K562 (cell line): ENCODE results near the gene ELF2. TPM values are rescaled to one million over a fixed set of nuclear protein-coding genes. Genes with fewer than 3 reads are reported as not detected.

Experiments used
- ATAC-seq: fragments of 200-7000 bp; cut with Tn5 transposase; 3 replicates; pipeline ENCODE4 v1.9.1; 2020; ENCODE audit warnings: moderate library complexity
- BruUV-seq: library from RNA; stranded (reverse); fragments of 400-500 nt; replicated peaks from 2 replicates; lab custom pipeline; 2021; lab: Mats Ljungman, UMichigan
- CTCF ChIA-PET: fragments of 300-600 bp; formaldehyde crosslinking; extraction: SDS; loops from one replicate; lab custom pipeline; 2021; ENCODE audit warnings: low intra/inter-chr PET ratio; lab: Yijun Ruan, JAX
- POLR2A ChIA-PET: fragments of 300-600, 350-650 bp; sonication (Branson Sonifier 250); formaldehyde crosslinking; extraction: SDS; loops from one replicate; lab custom pipeline; 2021; ENCODE audit warnings: antibody characterized with exemption, inconsistent platforms; lab: Yijun Ruan, JAX
- DNase-seq, 4 experiments: peaks; one replicate each; pipeline versions ENCODE4 v3.0.0 to v3.0.0-alpha.2; 2011 to 2018; ENCODE audit warnings: low spot score in 3 of 4, mixed read lengths in 3 of 4; ENCODE audit errors: extremely low read depth in 1 of 4
- FAIRE-seq: peaks from 2 replicates; lab custom pipeline; 2011; peaks lifted over from hg19 to GRCh38; lab: Jason Lieb, UNC
- H2AFZ ChIP-seq: 2 replicates; pipeline ENCODE4 v1.6.0; 2011; ENCODE audit warnings: low read depth, low read length, control low read depth, inconsistent platforms
- H3K27ac ChIP-seq: fragments of 200-600 bp; 3 replicates; pipeline ENCODE4 v1.8.0; 2011; ENCODE audit warnings: low read depth, mild to moderate bottlenecking, control low read depth, inconsistent platforms, low read length, moderate library complexity, mixed read lengths; ENCODE audit errors: extremely low read depth
- H3K27me3 ChIP-seq, 2 experiments: fragments of 300-600 bp in 1 of 2; 2 replicates in 1 of 2; 3 replicates in 1 of 2; pipeline versions ENCODE4 v1.6.0 to v1.8.0; 2011; ENCODE audit warnings: inconsistent platforms in 2 of 2, low read length in 2 of 2, mild to moderate bottlenecking in 1 of 2, mixed read lengths in 1 of 2, moderate library complexity in 1 of 2; ENCODE audit not compliant: control insufficient read depth in 2 of 2, insufficient read depth in 2 of 2
- H3K36me3 ChIP-seq: fragments of 300-600 bp; 3 replicates; pipeline ENCODE4 v1.8.0; 2011; ENCODE audit warnings: mild to moderate bottlenecking, low read length, inconsistent platforms; ENCODE audit not compliant: control insufficient read depth, insufficient read depth
- H3K4me1 ChIP-seq, 2 experiments: fragments of 200-600 bp in 1 of 2; replicated peaks in 1 of 2; 2 replicates in 1 of 2; 3 replicates in 1 of 2; pipeline versions ENCODE4 v1.5.1 to v1.8.0; 2011; ENCODE audit warnings: inconsistent platforms in 2 of 2, low read length in 2 of 2, mild to moderate bottlenecking in 1 of 2, mixed read lengths in 1 of 2, moderate library complexity in 1 of 2; ENCODE audit not compliant: control insufficient read depth in 2 of 2, insufficient read depth in 2 of 2
- H3K4me2 ChIP-seq: 2 replicates; pipeline ENCODE4 v1.6.1; 2011; ENCODE audit warnings: low read length, control low read depth, inconsistent platforms, mixed read lengths; ENCODE audit not compliant: insufficient read depth
- H3K4me3 ChIP-seq: fragments of 200-600 bp; sonication (generic), shearing (Covaris generic); 2 replicates; pipeline ENCODE4 v1.5.1; 2016; ENCODE audit warnings: control low read depth, inconsistent platforms
- H3K79me2 ChIP-seq: fragments of 200-600 bp; 3 replicates; pipeline ENCODE4 v1.8.0; 2011; ENCODE audit warnings: low read length, inconsistent platforms; ENCODE audit not compliant: control insufficient read depth, insufficient read depth
- H3K9ac ChIP-seq, 2 experiments: 2 replicates each; pipeline versions ENCODE4 v1.6.0 to v1.6.1; 2011; ENCODE audit warnings: low read depth in 2 of 2, low read length in 2 of 2, control low read depth in 1 of 2, inconsistent platforms in 1 of 2, mild to moderate bottlenecking in 1 of 2, mixed read lengths in 1 of 2; ENCODE audit not compliant: insufficient read depth in 1 of 2
- H3K9me1 ChIP-seq: one replicate; pipeline ENCODE4 v1.6.0; 2011; ENCODE audit warnings: inconsistent platforms, mild to moderate bottlenecking, low read length, moderate library complexity; ENCODE audit not compliant: control insufficient read depth, insufficient read depth
- H3K9me3 ChIP-seq: replicated peaks from 2 replicates; pipeline ENCODE4 v1.5.1; 2011; ENCODE audit warnings: low read depth, low read length, inconsistent platforms; ENCODE audit not compliant: control insufficient read depth, insufficient read depth
- H4K20me1 ChIP-seq: replicated peaks from 2 replicates; pipeline ENCODE4 v1.6.1; 2011; ENCODE audit warnings: low read length, inconsistent platforms, mixed read lengths; ENCODE audit not compliant: control insufficient read depth, insufficient read depth
- ARID1B ChIP-seq: fragments of 450-650 bp; IDR thresholded peaks from 2 replicates; pipeline ENCODE4 v1.6.1; 2016; ENCODE audit warnings: antibody characterized with exemption, mild to moderate bottlenecking, inconsistent platforms
- FOSL1 ChIP-seq: fragments of 200-800 bp; sonication (Bioruptor generic); conservative IDR thresholded peaks from 2 replicates; pipeline ENCODE4 v1.6.1; 2016; ENCODE audit warnings: missing genetic modification characterization, missing compliant biosample characterization
- JUND ChIP-seq, 2 experiments: IDR thresholded peaks; 2 replicates in 1 of 2; 3 replicates in 1 of 2; pipeline ENCODE4 v1.6.1; 2011; ENCODE audit warnings: borderline replicate concordance in 2 of 2, low read depth in 2 of 2, low read length in 2 of 2, improper control_type of control experiment in 1 of 2, missing biosample characterization in 1 of 2, missing genetic modification characterization in 1 of 2, missing genetic modification reagents in 1 of 2
- SPI1 ChIP-seq: IDR thresholded peaks from 2 replicates; pipeline ENCODE4 v1.6.1; 2011; ENCODE audit warnings: low read depth, low read length, control low read depth, borderline replicate concordance
- STAT6 ChIP-seq: sonication (generic); formaldehyde crosslinking; IDR thresholded peaks from 2 replicates; pipeline ENCODE4 v1.8.1; 2023; ENCODE audit warnings: mild to moderate bottlenecking, missing genetic modification reagents
- ZNF232 ChIP-seq: sonication (generic); formaldehyde crosslinking; IDR thresholded peaks from 2 replicates; pipeline ENCODE4 v1.8.0; 2022; ENCODE audit warnings: mild to moderate bottlenecking, missing genetic modification reagents
- ZNF282 ChIP-seq: sonication (generic); formaldehyde crosslinking; IDR thresholded peaks from 2 replicates; pipeline ENCODE4 v1.8.1; 2023; ENCODE audit warnings: missing genetic modification reagents
- WGBS: fragments of 100-300 bp; shearing (Covaris generic); methylation state at CpG from one replicate; pipeline ENCODE4 v1.1.6; 2016; ENCODE audit warnings: low coverage, mixed read lengths; ENCODE audit not compliant: insufficient coverage; ENCODE audit errors: missing lambda C conversion rate; 5-methylcytosine and 5-hydroxymethylcytosine counted together
- in situ Hi-C: fragments of 300-500 bp; cut with MboI; formaldehyde crosslinking; loops from 4 replicates; pipeline ENCODE4 v1.15.0; 2018; ENCODE audit warnings: inconsistent platforms, mixed read lengths
- intact Hi-C: fragments of 100-400 bp; cut with micrococcal nuclease; formaldehyde crosslinking; loops from 2 replicates; pipeline ENCODE4 v1.14.2; 2022
- polyA plus RNA-seq, 8 experiments: library from polyadenylated mRNA; depleted of rRNA in 4 of 8; stranded (reverse) in 5 of 8; unstranded in 3 of 8; fragments of >200 nt; fragmentation: Nextera tagmentation in 2 of 8; fragmentation: Illumina TruSeq in 1 of 8; extraction: Ambion mirVana in 2 of 8; extraction: Trizol in 1 of 8; gene quantifications; 2 replicates each; pipeline versions ENCODE4 v1.2.1 to v1.2.3, GENCODE V29; 2011 to 2014; ENCODE audit warnings: inconsistent platforms in 1 of 8, missing spikeins in 1 of 8
- total RNA-seq, 7 experiments: library from RNA; depleted of rRNA in 6 of 7; stranded (reverse); fragments of >200 nt in 6 of 7; fragmentation: Illumina TruSeq in 2 of 7; extraction: Trizol in 2 of 7; gene quantifications; 2 replicates each; pipeline versions ENCODE4 v1.2.1 to v1.2.3, GENCODE V29; 2011 to 2021; ENCODE audit warnings: low replicate concordance in 1 of 7
- TF ChIP-seq, protein P1 (sequence below): sonication (generic); IDR thresholded peaks from 2 replicates; pipeline ENCODE4 v1.6.1; 2016

ELF2 gene
- total and polyA plus RNA-seq, 9 of the 15 experiments (the other 6 are each of a cell fraction or from before 2014, with no cell fraction given), result 9.4 to 58.7 (median 41.6) TPM

- Histone ChIP-seq H3K9ac (no peak overlapping the region), H3K27ac (no peak overlapping the region), H3K4me3 (no peak overlapping the region), H3K79me2 (no peaks in the 10 kb centered on the region), H2AFZ (peak overlapping the region; percentile 26; the same call in 1 of the 2 replicates), H3K27me3 (no peaks in the 10 kb centered on the region), H3K4me2 (no peak overlapping the region), H3K9me1 (no peaks in the 10 kb centered on the region), H4K20me1 (no peaks in the 10 kb centered on the region), H3K9me3 (no peaks in the 10 kb centered on the region), H3K36me3 (no peaks in the 10 kb centered on the region), H3K4me1 (peaks cover 0 to 9% of the 10 kb centered on the region in 2 experiments; a peak in 1 of 5 replicates)
- POLR2A ChIA-PET, result interaction anchor here (0.8 to 1.1 kb wide), 2 partner anchors 11 to 145 kb away, joined by 3 to 4 read pairs; no protein-coding TSS in a partner anchor
- in situ Hi-C loops (no loop called here), intact Hi-C loops (loop anchor here (10.0 kb wide), 1 partner anchor 311 kb away; no protein-coding TSS in a partner anchor)
- no peak for ATAC-seq
- TF ChIP-seq FOSL1 (peak; percentile 56; the same call in 1 of the 2 replicates), JUND (IDR thresholded peaks at IDR 0.05; ENCODE audit: borderline replicate concordance, low read depth, low read length) (peak; percentile 50; the same call in 1 of the 2 replicates), JUND (tag; IDR thresholded peaks at IDR 0.05; ENCODE audit: borderline replicate concordance, low read depth, low read length) (0 out of 3 replicates have a peak, but pooled peaks have one; percentile 40), SPI1 (0 out of 2 replicates have a peak, but pooled peaks have one; percentile 20), ZNF232 (CRISPR knock-in tag) (peak; percentile 97), ZNF282 (no peak), ARID1B (0 out of 2 replicates have a peak, but pooled peaks have one; percentile 9), STAT6 (CRISPR knock-in tag) (no peak)
- TF ChIP-seq, protein P1, sequence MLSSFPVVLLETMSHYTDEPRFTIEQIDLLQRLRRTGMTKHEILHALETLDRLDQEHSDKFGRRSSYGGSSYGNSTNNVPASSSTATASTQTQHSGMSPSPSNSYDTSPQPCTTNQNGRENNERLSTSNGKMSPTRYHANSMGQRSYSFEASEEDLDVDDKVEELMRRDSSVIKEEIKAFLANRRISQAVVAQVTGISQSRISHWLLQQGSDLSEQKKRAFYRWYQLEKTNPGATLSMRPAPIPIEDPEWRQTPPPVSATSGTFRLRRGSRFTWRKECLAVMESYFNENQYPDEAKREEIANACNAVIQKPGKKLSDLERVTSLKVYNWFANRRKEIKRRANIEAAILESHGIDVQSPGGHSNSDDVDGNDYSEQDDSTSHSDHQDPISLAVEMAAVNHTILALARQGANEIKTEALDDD, result peak; percentile 30; the same call in 1 of the 2 replicates
- BruUV-seq, result no TSS peak
- peak in 1 of 4 experiments; percentile 34 for DNase-seq
- CTCF ChIA-PET, result no interaction called here
- WGBS, result 40% methylated on average over 2 of the region's 2 CpGs
- peak; percentile 57 for FAIRE-seq
Measured at GRCh38 chr4:139223682-139224317, 46.8 kb upstream of the ELF2 start.
